HepG2 (cell line): ENCODE measurements around the gene ALG8. TPM values are rescaled to one million over a fixed set of nuclear protein-coding genes. Genes with fewer than 3 reads are reported as not detected.

ENCODE experiments used
- MAZ ChIP-seq, 2 experiments: sonication (generic) in 1 of 2; formaldehyde crosslinking in 1 of 2; IDR thresholded peaks; 2 replicates each; pipeline versions ENCODE4 v1.5.0 to v1.6.1; 2012 to 2020; ENCODE audit warnings: low read depth in 2 of 2, mild to moderate bottlenecking in 2 of 2, borderline replicate concordance in 1 of 2, improper control_type of control experiment in 1 of 2, low read length in 1 of 2, missing genetic modification reagents in 1 of 2, moderate library complexity in 1 of 2
- NR2F1 ChIP-seq, 2 experiments: fragments of 450-650 bp in 1 of 2; formaldehyde crosslinking in 1 of 2; IDR thresholded peaks; 2 replicates each; pipeline versions ENCODE4 v1.5.0 to v1.6.1; 2016 to 2020; ENCODE audit warnings: mild to moderate bottlenecking in 1 of 2, missing compliant biosample characterization in 1 of 2, missing genetic modification reagents in 1 of 2, moderate library complexity in 1 of 2
- SAP130 ChIP-seq: IDR thresholded peaks from 2 replicates; pipeline ENCODE4 v1.6.1; 2016; ENCODE audit warnings: low read depth
- U2AF1 ChIP-seq: fragments of 200-400 bp; formaldehyde crosslinking; optimal IDR thresholded peaks from 2 replicates; pipeline ENCODE3; 2017; ENCODE audit warnings: mild to moderate bottlenecking, low read depth, low read length
- ZFP82 ChIP-seq: sonication (generic); formaldehyde crosslinking; IDR thresholded peaks from 2 replicates; pipeline ENCODE4 v1.5.1; 2020; ENCODE audit warnings: mild to moderate bottlenecking, missing genetic modification reagents, borderline replicate concordance
- ZNF138 ChIP-seq: sonication (generic); formaldehyde crosslinking; IDR thresholded peaks from 2 replicates; pipeline ENCODE4 v1.5.0; 2020; ENCODE audit warnings: mild to moderate bottlenecking, low read depth, missing genetic modification reagents
- ZNF724P ChIP-seq: sonication (generic); formaldehyde crosslinking; IDR thresholded peaks from 2 replicates; pipeline ENCODE4 v1.8.0; 2022; ENCODE audit warnings: missing genetic modification reagents, borderline replicate concordance
- ZNF737 ChIP-seq: sonication (generic); formaldehyde crosslinking; IDR thresholded peaks from 2 replicates; pipeline ENCODE4 v1.5.0; 2020; ENCODE audit warnings: missing genetic modification reagents, mild to moderate bottlenecking, borderline replicate concordance
- ZNF883 ChIP-seq: sonication (generic); formaldehyde crosslinking; IDR thresholded peaks from 2 replicates; pipeline ENCODE4 v1.5.1; 2020; ENCODE audit warnings: mild to moderate bottlenecking, missing genetic modification reagents; ENCODE audit errors: not compliant biosample characterization
- polyA plus RNA-seq, 8 experiments: library from polyadenylated mRNA; depleted of rRNA in 3 of 8; stranded (reverse) in 7 of 8; unstranded in 1 of 8; fragments of >200 nt; fragmentation: Illumina TruSeq in 4 of 8; extraction: Trizol in 4 of 8; gene quantifications; 2 replicates each; pipeline versions ENCODE4 v1.2.1 to v1.2.3, GENCODE V29; 2011 to 2016; ENCODE audit warnings: low read depth in 4 of 8, missing spikeins in 1 of 8, mixed read lengths in 1 of 8; ENCODE audit not compliant: insufficient read depth in 1 of 8
- total RNA-seq, 5 experiments: library from RNA; depleted of rRNA; stranded (reverse); fragments of >200 nt; fragmentation: Illumina TruSeq; extraction: Trizol; gene quantifications; 2 replicates each; pipeline ENCODE4 v1.2.3, GENCODE V29; 2016; ENCODE audit warnings: low read depth in 1 of 5
- TF ChIP-seq, protein P1 (sequence below): sonication (generic); formaldehyde crosslinking; IDR thresholded peaks from 2 replicates; pipeline ENCODE4 v1.4.0; 2020; ENCODE audit warnings: missing genetic modification reagents
- TF ChIP-seq, protein P2 (sequence below): sonication (generic); formaldehyde crosslinking; IDR thresholded peaks from 2 replicates; pipeline ENCODE4 v1.8.1; 2023; ENCODE audit warnings: mild to moderate bottlenecking, inconsistent platforms, moderate library complexity, missing genetic modification reagents, borderline replicate concordance
- TF ChIP-seq, protein P3 (sequence below): sonication (generic); formaldehyde crosslinking; IDR thresholded peaks from 2 replicates; pipeline ENCODE4 v1.5.1; 2020; ENCODE audit warnings: missing genetic modification reagents, mild to moderate bottlenecking, borderline replicate concordance
- TF ChIP-seq, protein P4 (sequence below): sonication (generic); formaldehyde crosslinking; IDR thresholded peaks from 2 replicates; pipeline ENCODE4 v1.8.0; 2022; ENCODE audit warnings: low read depth, missing genetic modification reagents
- TF ChIP-seq, protein P5 (sequence below): sonication (generic); formaldehyde crosslinking; IDR thresholded peaks from 2 replicates; pipeline ENCODE4 v1.4.0; 2020; ENCODE audit warnings: missing genetic modification reagents, borderline replicate concordance

Gene ALG8
- total and polyA plus RNA-seq, 2 of the 13 experiments (the other 11 are each of a cell fraction or from before 2014, with no cell fraction given): 75.8 to 88.0 TPM

DNA sequence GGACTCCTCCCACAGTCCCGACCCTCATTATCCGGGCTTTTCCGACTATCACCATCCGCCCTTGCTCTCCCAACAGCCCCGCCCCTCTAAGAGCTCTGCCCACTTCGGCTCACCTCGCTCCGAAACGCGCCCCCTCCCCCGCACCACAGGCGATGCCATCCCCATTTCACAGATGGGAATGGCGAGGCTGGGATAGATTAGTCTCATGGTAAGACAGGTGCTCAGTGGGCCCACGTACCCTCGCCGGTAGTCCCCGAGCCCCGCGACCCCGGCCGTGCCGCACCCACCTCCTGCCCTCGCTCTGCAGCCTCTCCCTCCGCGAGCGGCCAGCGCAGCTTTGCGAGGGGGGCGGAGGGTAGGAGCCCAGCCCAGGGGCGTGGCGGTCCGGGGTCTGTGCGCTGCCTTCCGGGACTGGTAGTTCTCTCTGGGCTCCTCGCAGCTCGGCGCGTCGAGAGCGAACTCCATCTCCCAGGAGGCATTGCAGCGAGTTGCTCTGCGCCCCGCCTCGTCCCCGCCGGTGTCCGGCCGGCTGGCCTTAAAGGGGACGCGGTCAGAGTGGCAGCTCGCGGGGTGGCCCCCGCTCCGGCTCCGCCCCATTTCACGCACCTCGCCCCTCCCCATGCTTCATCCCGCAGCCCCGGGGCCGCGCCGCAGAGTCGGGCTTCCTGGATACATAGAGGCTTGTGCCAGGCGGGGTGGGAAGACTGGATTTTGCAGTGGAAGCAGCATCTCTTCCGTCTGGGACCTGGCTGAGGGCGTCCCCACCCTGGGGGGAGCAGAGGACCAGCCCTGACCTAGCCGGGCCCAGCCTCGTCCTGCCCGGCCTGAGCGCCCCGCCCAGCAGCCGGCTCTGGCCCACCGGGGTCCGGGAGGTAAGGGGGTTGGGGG, 49.1 kb upstream of the ALG8 start, which contains the start of the genes KCTD21 and USP35 (continued):
- TF ChIP-seq, protein P1, sequence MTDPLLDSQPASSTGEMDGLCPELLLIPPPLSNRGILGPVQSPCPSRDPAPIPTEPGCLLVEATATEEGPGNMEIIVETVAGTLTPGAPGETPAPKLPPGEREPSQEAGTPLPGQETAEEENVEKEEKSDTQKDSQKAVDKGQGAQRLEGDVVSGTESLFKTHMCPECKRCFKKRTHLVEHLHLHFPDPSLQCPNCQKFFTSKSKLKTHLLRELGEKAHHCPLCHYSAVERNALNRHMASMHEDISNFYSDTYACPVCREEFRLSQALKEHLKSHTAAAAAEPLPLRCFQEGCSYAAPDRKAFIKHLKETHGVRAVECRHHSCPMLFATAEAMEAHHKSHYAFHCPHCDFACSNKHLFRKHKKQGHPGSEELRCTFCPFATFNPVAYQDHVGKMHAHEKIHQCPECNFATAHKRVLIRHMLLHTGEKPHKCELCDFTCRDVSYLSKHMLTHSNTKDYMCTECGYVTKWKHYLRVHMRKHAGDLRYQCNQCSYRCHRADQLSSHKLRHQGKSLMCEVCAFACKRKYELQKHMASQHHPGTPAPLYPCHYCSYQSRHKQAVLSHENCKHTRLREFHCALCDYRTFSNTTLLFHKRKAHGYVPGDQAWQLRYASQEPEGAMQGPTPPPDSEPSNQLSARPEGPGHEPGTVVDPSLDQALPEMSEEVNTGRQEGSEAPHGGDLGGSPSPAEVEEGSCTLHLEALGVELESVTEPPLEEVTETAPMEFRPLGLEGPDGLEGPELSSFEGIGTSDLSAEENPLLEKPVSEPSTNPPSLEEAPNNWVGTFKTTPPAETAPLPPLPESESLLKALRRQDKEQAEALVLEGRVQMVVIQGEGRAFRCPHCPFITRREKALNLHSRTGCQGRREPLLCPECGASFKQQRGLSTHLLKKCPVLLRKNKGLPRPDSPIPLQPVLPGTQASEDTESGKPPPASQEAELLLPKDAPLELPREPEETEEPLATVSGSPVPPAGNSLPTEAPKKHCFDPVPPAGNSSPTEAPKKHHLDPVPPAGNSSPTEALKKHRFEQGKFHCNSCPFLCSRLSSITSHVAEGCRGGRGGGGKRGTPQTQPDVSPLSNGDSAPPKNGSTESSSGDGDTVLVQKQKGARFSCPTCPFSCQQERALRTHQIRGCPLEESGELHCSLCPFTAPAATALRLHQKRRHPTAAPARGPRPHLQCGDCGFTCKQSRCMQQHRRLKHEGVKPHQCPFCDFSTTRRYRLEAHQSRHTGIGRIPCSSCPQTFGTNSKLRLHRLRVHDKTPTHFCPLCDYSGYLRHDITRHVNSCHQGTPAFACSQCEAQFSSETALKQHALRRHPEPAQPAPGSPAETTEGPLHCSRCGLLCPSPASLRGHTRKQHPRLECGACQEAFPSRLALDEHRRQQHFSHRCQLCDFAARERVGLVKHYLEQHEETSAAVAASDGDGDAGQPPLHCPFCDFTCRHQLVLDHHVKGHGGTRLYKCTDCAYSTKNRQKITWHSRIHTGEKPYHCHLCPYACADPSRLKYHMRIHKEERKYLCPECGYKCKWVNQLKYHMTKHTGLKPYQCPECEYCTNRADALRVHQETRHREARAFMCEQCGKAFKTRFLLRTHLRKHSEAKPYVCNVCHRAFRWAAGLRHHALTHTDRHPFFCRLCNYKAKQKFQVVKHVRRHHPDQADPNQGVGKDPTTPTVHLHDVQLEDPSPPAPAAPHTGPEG (CRISPR knock-in tag): no peak
- peak; percentile 74 for TF ChIP-seq SAP130
- TF ChIP-seq ZFP82 (CRISPR knock-in tag): peak; percentile 83; the same call in 1 of the 2 replicates
- peak; percentile 74 for TF ChIP-seq ZNF883 (CRISPR knock-in tag)
- TF ChIP-seq, protein P2, sequence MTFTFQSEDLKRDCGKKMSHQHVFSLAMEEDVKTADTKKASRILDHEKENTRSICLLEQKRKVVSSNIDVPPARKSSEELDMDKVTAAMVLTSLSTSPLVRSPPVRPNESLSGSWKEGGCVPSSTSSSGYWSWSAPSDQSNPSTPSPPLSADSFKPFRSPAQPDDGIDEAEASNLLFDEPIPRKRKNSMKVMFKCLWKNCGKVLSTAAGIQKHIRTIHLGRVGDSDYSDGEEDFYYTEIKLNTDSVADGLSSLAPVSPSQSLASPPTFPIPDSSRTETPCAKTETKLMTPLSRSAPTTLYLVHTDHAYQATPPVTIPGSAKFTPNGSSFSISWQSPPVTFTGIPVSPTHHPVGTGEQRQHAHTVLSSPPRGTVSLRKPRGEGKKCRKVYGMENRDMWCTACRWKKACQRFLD (CRISPR knock-in tag): peak; percentile 24; the same call in 1 of the 2 replicates
- no peak; a peak in 1 of 4 replicates for TF ChIP-seq NR2F1 (CRISPR knock-in tag; IDR thresholded peaks at IDR 0.05)
- TF ChIP-seq, protein P3, sequence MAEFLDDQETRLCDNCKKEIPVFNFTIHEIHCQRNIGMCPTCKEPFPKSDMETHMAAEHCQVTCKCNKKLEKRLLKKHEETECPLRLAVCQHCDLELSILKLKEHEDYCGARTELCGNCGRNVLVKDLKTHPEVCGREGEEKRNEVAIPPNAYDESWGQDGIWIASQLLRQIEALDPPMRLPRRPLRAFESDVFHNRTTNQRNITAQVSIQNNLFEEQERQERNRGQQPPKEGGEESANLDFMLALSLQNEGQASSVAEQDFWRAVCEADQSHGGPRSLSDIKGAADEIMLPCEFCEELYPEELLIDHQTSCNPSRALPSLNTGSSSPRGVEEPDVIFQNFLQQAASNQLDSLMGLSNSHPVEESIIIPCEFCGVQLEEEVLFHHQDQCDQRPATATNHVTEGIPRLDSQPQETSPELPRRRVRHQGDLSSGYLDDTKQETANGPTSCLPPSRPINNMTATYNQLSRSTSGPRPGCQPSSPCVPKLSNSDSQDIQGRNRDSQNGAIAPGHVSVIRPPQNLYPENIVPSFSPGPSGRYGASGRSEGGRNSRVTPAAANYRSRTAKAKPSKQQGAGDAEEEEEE (CRISPR knock-in tag): no peak
- TF ChIP-seq U2AF1: no peak
- no peak for TF ChIP-seq ZNF138
- TF ChIP-seq MAZ (IDR thresholded peaks at IDR 0.05; ENCODE audit: borderline replicate concordance, low read depth, low read length): peak; percentile 73
- peak; percentile 97 for TF ChIP-seq MAZ (CRISPR knock-in tag; IDR thresholded peaks at IDR 0.05; ENCODE audit: low read depth)
- 0 out of 2 replicates have a peak, but pooled peaks have one; percentile 66 for TF ChIP-seq ZNF724P
- TF ChIP-seq, protein P4, sequence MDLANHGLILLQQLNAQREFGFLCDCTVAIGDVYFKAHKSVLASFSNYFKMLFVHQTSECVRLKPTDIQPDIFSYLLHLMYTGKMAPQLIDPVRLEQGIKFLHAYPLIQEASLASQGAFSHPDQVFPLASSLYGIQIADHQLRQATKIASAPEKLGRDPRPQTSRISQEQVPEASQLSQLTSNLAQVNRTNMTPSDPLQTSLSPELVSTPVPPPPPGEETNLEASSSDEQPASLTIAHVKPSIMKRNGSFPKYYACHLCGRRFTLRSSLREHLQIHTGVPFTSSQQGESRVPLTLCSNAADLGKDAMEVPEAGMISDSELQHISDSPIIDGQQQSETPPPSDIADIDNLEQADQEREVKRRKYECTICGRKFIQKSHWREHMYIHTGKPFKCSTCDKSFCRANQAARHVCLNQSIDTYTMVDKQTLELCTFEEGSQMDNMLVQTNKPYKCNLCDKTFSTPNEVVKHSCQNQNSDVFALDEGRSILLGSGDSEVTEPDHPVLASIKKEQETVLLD: peak; percentile 64; the same call in 1 of the 2 replicates
- TF ChIP-seq, protein P5, sequence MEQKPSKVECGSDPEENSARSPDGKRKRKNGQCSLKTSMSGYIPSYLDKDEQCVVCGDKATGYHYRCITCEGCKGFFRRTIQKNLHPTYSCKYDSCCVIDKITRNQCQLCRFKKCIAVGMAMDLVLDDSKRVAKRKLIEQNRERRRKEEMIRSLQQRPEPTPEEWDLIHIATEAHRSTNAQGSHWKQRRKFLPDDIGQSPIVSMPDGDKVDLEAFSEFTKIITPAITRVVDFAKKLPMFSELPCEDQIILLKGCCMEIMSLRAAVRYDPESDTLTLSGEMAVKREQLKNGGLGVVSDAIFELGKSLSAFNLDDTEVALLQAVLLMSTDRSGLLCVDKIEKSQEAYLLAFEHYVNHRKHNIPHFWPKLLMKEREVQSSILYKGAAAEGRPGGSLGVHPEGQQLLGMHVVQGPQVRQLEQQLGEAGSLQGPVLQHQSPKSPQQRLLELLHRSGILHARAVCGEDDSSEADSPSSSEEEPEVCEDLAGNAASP (CRISPR knock-in tag): peak; percentile 55; the same call in 1 of the 2 replicates
- TF ChIP-seq ZNF737 (CRISPR knock-in tag): no peak
